HG03442 (cell line): ENCODE results near the gene SPO11.

Source experiments
- ATAC-seq: cut with Tn5 transposase; IDR thresholded peaks from one replicate; pipeline ENCODE4 v1.9.1; 2021; ENCODE audit warnings: mild to moderate bottlenecking, moderate library complexity; ENCODE audit not compliant: unreplicated experiment

Gene SPO11

DNA sequence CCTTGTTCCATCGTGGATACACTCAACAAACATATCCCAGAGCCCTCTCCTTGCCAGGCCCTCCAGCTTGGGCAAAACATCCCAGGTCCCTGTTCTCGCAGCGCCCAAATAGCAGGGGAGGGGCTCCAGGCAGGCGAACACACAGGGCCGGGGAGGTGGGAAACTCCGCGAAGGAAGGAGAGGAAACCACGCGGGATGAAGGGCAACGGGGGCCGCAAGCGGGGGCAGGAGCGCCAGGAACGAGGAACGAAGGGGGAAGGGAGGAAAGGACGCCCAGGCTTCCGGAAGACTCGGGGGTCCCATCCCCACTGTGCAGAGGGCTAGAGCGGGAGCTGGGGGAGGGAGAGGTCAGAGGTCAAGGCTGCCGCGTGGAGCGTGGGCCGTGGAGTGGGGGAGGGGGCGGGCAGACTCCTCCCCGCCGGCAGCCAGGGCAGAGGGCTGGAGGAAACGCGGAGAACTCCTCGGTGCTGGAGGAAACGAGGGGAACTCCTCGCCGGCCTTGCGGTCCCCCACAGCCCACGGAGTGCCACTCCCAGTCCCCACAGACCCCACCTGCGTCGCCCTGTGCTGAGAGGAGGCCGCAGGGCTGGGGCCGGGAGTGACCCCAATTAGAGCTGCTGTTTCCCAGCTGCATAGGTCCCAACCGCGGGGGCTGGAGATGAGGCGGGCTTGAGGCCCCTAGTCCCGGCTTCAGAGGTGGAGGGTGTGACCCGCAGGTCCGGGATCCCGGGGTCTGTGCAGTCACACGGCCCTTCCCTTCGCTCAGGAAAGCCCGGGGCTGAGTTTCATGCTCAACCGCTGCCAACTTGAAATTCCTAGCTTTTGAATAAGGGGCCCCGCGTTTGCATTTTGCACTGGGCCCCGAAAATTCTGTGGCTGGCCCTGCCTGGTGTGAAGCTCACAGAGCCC, 60.3 kb downstream of the SPO11 start:
- no peak for ATAC-seq

DNA sequence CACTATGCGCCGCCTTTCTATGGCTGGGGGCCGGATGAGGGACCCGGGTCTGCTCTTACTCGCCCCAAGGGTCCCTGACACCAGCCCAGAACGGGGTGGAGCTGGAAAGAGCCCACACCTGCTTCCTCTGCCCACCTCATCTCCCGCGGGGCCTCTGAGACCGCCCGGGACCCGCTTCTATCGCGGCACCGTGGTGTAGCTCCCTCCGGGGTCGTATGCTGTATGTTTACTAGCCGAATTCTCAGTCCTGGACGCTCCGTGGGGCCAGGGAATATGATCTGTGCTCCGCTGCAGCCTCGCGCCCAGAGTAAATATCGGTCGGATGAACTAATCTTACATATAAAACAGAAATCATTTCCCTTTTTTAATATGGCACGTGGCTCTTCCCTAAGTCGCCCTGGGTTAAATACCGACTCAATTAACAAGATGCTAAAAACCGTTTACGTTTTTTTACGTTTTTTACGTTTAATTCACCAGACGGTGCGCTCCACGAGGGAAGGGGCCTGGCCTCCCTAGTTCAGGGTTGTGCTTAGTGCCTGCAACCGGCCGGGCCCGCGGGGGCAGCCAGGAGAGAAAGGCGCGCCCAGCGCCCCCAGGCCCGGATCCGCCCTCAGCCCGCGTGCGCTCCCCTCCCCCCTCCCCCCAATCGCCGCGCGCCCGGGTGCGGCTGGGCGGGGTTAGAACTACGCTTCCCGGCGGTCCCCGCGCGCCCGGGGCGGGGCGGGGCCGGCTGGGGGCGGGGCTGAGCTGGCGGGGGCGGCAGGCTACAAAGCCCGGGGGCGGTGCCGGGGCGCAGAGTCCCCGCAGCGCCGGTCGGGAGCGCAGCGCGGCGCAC, 61.2 kb downstream of the SPO11 start, which contains the start of gene RBM38:
Gene RBM38, plus strand, starts transcription at position 793 of the 835 bp plus-strand sequence. CDS start 186 bp downstream, outside the sequence.
- ATAC-seq: peak; percentile 42

DNA sequence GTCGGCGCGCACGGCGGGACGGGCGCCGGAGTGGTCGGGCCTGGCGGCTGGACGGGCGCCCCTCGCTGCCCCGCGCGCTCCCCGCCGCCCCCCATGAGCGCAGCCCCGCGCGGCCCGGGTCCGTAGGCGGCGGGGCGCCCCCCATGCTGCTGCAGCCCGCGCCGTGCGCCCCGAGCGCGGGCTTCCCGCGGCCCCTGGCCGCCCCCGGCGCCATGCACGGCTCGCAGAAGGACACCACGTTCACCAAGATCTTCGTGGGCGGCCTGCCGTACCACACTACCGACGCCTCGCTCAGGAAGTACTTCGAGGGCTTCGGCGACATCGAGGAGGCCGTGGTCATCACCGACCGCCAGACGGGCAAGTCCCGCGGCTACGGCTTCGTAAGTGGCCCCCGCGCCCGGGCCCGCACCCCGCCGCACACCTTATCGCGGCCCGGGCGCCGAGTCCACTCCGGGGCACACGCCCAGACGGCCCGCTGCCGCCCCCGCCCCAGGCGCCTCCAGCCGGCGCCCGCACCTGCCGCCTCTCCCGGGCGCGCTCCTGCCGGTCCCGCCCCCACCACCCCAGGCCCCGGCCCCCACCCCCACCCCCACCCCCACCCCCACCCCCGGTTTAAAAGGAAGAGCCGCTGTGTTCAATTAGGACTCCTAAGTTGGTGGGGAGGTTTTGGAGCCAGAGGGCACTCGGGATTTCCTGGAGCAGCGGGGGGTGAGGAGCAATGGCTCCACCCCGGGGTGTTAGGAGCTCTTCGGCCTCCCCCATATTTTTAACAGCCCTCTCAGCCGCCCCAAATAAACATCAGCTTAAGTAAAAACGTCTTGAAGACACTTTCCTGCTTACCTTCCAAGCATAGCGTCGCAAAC, 62.1 kb downstream of the SPO11 start:
- peak; percentile 5 for ATAC-seq

DNA sequence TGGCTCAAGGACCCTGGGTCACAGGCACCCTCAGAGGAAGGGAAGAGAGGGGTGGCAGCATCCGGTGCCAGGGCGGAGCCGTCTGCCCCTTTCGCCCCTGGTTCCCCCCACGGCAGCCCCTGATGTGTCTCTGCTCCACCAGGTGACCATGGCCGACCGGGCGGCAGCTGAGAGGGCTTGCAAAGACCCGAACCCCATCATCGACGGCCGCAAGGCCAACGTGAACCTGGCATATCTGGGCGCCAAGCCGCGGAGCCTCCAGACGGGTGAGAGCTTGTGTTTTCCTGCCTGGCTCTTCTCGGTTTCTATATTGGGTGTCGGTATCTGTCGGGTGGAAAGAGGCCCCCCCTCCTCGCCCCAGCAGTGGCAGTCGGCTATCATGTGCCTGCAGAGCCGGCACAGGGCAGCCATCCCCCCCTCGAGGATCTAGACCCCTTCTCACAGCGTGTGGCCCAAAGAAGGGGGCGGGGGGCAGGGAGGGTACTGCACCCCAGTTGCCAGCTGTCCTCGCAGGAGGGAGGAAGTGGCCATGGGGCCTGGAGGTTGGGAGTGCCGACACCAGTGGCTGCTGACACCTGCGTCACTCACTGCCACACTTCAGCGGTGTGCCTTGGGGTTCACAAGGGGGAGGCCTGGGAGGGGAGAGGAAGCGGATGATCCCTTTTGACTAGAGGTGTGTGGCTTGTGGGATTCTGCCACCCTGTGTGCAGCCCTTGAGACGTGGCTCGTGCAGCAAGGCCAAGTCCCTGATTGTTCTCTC, 63.1 kb downstream of the SPO11 start:
- no peak for ATAC-seq
